SK-N-SH treated with all-trans-retinoic acid at 6 μM for 48 hours (cell line): Measurements from ENCODE around the gene MYH11.

ENCODE experiments used
- ATAC-seq: fragments of 200-7000 bp; cut with Tn5 transposase; 3 replicates; pipeline ENCODE4 v1.9.1; 2020; ENCODE audit warnings: mild to moderate bottlenecking, moderate library complexity
- ARNTL ChIP-seq: fragments of 450-650 bp; formaldehyde crosslinking; IDR thresholded peaks from 2 replicates; pipeline ENCODE4 v1.5.0; 2020; ENCODE audit warnings: low read depth, mild to moderate bottlenecking, moderate library complexity, borderline replicate concordance
- BACH2 ChIP-seq: fragments of 250-450 bp; sonication (Bioruptor Pico); IDR thresholded peaks from 2 replicates; pipeline ENCODE4 v1.9.0; 2021; ENCODE audit warnings: mild to moderate bottlenecking, borderline replicate concordance
- CSDC2 ChIP-seq: fragments of 250-450 bp; sonication (Bioruptor Pico); IDR thresholded peaks from 2 replicates; pipeline ENCODE4 v1.5.0; 2020; ENCODE audit warnings: mild to moderate bottlenecking, moderate library complexity
- ESRRG ChIP-seq: fragments of 250-450 bp; sonication (Bioruptor Pico); IDR thresholded peaks from 2 replicates; pipeline ENCODE4 v1.6.1; 2021; ENCODE audit warnings: mild to moderate bottlenecking
- GLIS3 ChIP-seq: fragments of 250-450 bp; sonication (Bioruptor Pico); IDR thresholded peaks from 2 replicates; pipeline ENCODE4 v1.5.0; 2020; ENCODE audit warnings: mild to moderate bottlenecking, moderate library complexity
- ISL1 ChIP-seq: fragments of 250-450 bp; sonication (Bioruptor Pico); IDR thresholded peaks from 2 replicates; pipeline ENCODE4 v2.1.2; 2022; ENCODE audit warnings: mild to moderate bottlenecking, moderate library complexity
- OSR1 ChIP-seq: fragments of 250-450 bp; sonication (Bioruptor Pico); IDR thresholded peaks from 2 replicates; pipeline ENCODE4 v1.8.0; 2022; ENCODE audit warnings: moderate library complexity, mild to moderate bottlenecking, inconsistent platforms
- PPARA ChIP-seq: fragments of 250-450 bp; sonication (Bioruptor Pico); IDR thresholded peaks from 2 replicates; pipeline ENCODE4 v1.5.0; 2020; ENCODE audit warnings: mild to moderate bottlenecking, borderline replicate concordance
- RARB ChIP-seq: fragments of 250-450 bp; sonication (Bioruptor Pico); IDR thresholded peaks from 2 replicates; pipeline ENCODE4 v1.8.0; 2021; ENCODE audit warnings: mild to moderate bottlenecking, moderate library complexity
- TCF4 ChIP-seq: fragments of 250-450 bp; sonication (Bioruptor Pico); IDR thresholded peaks from 2 replicates; pipeline ENCODE4 v1.8.0; 2021; ENCODE audit warnings: mild to moderate bottlenecking, moderate library complexity, borderline replicate concordance
- TOX ChIP-seq: fragments of 250-450 bp; sonication (Bioruptor Pico); IDR thresholded peaks from 2 replicates; pipeline ENCODE4 v1.8.0; 2021; ENCODE audit warnings: mild to moderate bottlenecking, moderate library complexity, borderline replicate concordance
- ZFP30 ChIP-seq: fragments of 450-650 bp; formaldehyde crosslinking; IDR thresholded peaks from 2 replicates; pipeline ENCODE4 v1.5.0; 2022; ENCODE audit warnings: mild to moderate bottlenecking, moderate library complexity
- ZNF565 ChIP-seq: fragments of 450-650 bp; formaldehyde crosslinking; conservative IDR thresholded peaks from 2 replicates; pipeline ENCODE4 v1.5.0; 2020; ENCODE audit warnings: low read depth, mild to moderate bottlenecking, moderate library complexity
- ZNF70 ChIP-seq: fragments of 450-650 bp; formaldehyde crosslinking; IDR thresholded peaks from 2 replicates; pipeline ENCODE4 v1.5.0; 2020; ENCODE audit warnings: mild to moderate bottlenecking, moderate library complexity
- ZNF8 ChIP-seq: fragments of 450-650 bp; formaldehyde crosslinking; IDR thresholded peaks from 2 replicates; pipeline ENCODE4 v1.5.0; 2020; ENCODE audit warnings: mild to moderate bottlenecking, moderate library complexity
- TF ChIP-seq, protein P1 (sequence below): fragments of 250-450 bp; sonication (Bioruptor Pico); IDR thresholded peaks from 2 replicates; pipeline ENCODE4 v1.5.1; 2021; ENCODE audit warnings: mild to moderate bottlenecking, moderate library complexity
- TF ChIP-seq, protein P2 (sequence below): fragments of 250-450 bp; sonication (Bioruptor Pico); IDR thresholded peaks from 2 replicates; pipeline ENCODE4 v1.8.0; 2020; ENCODE audit warnings: mild to moderate bottlenecking, moderate library complexity, borderline replicate concordance
- TF ChIP-seq, protein P3 (sequence below): fragments of 250-450 bp; sonication (Bioruptor Pico); IDR thresholded peaks from 2 replicates; pipeline ENCODE4 v1.5.0; 2020; ENCODE audit warnings: mild to moderate bottlenecking, moderate library complexity
- TF ChIP-seq, protein P4 (sequence below): fragments of 250-450 bp; sonication (Bioruptor Pico); IDR thresholded peaks from 2 replicates; pipeline ENCODE4 v1.5.1; 2020; ENCODE audit warnings: low read depth, mild to moderate bottlenecking, moderate library complexity

MYH11 gene

DNA sequence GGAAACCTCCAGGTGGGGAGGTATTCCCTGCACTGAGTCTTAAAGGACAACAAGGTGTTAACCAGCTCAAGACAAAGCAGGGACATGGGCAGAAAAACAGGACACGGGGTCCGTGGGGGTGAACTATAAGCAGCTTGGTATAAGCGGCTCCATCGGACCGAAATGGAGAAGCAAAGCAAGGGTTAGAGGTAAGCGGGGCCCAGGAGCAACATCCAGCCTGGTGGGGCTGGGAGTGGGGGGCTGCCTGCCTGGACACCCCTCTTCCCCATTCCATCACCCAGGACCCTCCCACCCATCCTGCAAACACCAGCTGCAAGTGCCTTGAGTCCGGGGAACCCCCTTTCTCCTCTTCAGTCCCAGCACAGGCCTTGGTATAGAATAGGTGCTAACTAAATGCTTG lies 29.5 kb downstream of the MYH11 start:
- ATAC-seq: no peak
- TF ChIP-seq, protein P1, sequence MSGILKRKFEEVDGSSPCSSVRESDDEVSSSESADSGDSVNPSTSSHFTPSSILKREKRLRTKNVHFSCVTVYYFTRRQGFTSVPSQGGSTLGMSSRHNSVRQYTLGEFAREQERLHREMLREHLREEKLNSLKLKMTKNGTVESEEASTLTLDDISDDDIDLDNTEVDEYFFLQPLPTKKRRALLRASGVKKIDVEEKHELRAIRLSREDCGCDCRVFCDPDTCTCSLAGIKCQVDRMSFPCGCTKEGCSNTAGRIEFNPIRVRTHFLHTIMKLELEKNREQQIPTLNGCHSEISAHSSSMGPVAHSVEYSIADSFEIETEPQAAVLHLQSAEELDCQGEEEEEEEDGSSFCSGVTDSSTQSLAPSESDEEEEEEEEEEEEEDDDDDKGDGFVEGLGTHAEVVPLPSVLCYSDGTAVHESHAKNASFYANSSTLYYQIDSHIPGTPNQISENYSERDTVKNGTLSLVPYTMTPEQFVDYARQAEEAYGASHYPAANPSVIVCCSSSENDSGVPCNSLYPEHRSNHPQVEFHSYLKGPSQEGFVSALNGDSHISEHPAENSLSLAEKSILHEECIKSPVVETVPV (CRISPR knock-in tag): no peak
- no peak for TF ChIP-seq ZNF8 (CRISPR knock-in tag)
- TF ChIP-seq, protein P2, sequence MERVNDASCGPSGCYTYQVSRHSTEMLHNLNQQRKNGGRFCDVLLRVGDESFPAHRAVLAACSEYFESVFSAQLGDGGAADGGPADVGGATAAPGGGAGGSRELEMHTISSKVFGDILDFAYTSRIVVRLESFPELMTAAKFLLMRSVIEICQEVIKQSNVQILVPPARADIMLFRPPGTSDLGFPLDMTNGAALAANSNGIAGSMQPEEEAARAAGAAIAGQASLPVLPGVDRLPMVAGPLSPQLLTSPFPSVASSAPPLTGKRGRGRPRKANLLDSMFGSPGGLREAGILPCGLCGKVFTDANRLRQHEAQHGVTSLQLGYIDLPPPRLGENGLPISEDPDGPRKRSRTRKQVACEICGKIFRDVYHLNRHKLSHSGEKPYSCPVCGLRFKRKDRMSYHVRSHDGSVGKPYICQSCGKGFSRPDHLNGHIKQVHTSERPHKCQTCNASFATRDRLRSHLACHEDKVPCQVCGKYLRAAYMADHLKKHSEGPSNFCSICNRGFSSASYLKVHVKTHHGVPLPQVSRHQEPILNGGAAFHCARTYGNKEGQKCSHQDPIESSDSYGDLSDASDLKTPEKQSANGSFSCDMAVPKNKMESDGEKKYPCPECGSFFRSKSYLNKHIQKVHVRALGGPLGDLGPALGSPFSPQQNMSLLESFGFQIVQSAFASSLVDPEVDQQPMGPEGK: no peak
- TF ChIP-seq, protein P3, sequence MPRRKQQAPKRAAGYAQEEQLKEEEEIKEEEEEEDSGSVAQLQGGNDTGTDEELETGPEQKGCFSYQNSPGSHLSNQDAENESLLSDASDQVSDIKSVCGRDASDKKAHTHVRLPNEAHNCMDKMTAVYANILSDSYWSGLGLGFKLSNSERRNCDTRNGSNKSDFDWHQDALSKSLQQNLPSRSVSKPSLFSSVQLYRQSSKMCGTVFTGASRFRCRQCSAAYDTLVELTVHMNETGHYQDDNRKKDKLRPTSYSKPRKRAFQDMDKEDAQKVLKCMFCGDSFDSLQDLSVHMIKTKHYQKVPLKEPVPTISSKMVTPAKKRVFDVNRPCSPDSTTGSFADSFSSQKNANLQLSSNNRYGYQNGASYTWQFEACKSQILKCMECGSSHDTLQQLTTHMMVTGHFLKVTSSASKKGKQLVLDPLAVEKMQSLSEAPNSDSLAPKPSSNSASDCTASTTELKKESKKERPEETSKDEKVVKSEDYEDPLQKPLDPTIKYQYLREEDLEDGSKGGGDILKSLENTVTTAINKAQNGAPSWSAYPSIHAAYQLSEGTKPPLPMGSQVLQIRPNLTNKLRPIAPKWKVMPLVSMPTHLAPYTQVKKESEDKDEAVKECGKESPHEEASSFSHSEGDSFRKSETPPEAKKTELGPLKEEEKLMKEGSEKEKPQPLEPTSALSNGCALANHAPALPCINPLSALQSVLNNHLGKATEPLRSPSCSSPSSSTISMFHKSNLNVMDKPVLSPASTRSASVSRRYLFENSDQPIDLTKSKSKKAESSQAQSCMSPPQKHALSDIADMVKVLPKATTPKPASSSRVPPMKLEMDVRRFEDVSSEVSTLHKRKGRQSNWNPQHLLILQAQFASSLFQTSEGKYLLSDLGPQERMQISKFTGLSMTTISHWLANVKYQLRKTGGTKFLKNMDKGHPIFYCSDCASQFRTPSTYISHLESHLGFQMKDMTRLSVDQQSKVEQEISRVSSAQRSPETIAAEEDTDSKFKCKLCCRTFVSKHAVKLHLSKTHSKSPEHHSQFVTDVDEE (CRISPR knock-in tag): no peak
- TF ChIP-seq PPARA (CRISPR knock-in tag): no peak
- TF ChIP-seq, protein P4, sequence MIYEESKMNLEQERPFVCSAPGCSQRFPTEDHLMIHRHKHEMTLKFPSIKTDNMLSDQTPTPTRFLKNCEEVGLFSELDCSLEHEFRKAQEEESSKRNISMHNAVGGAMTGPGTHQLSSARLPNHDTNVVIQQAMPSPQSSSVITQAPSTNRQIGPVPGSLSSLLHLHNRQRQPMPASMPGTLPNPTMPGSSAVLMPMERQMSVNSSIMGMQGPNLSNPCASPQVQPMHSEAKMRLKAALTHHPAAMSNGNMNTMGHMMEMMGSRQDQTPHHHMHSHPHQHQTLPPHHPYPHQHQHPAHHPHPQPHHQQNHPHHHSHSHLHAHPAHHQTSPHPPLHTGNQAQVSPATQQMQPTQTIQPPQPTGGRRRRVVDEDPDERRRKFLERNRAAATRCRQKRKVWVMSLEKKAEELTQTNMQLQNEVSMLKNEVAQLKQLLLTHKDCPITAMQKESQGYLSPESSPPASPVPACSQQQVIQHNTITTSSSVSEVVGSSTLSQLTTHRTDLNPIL (CRISPR knock-in tag): no peak
- TF ChIP-seq ISL1 (CRISPR knock-in tag): no peak
- no peak for TF ChIP-seq ZNF70 (CRISPR knock-in tag)
- no peak for TF ChIP-seq TOX
- TF ChIP-seq ESRRG (CRISPR knock-in tag): no peak
- no peak for TF ChIP-seq CSDC2 (CRISPR knock-in tag)
- no peak for TF ChIP-seq TCF4
- no peak for TF ChIP-seq OSR1 (CRISPR knock-in tag)

DNA sequence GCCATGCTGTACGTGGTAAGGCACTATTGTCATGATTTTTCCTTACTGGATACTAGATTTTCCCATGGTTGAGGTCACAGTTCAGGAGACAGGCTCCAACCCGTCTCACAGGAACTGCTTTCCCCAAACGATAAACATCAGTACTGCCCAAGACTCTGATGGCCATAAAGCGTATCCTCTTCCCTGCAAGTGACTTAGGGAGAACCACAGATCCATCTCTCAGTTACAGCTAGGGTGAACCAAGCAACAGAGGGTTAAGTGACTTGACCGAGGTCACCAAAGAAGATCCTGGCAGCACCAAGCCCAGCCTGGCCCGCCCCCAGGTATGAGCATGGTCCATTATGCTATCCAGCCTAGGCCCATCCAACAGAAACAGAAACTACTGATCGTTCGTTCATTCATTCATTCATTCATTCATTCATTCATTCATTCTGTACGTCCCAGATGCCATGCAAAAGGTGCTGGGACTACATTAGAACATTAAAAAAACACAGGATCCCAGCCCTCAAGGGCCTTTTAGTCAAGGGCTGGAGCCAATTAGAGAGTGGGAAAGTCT lies 31.0 kb downstream of the MYH11 start:
- ATAC-seq: no peak
- TF ChIP-seq TOX (no peak), ISL1 (CRISPR knock-in tag) (no peak), ZFP30 (CRISPR knock-in tag) (no peak), CSDC2 (CRISPR knock-in tag) (no peak), GLIS3 (CRISPR knock-in tag) (no peak)
- TF ChIP-seq, protein P1 (CRISPR knock-in tag): no peak
- TF ChIP-seq, protein P4 (CRISPR knock-in tag): no peak
- TF ChIP-seq, all 23 proteins: peak for 0

DNA sequence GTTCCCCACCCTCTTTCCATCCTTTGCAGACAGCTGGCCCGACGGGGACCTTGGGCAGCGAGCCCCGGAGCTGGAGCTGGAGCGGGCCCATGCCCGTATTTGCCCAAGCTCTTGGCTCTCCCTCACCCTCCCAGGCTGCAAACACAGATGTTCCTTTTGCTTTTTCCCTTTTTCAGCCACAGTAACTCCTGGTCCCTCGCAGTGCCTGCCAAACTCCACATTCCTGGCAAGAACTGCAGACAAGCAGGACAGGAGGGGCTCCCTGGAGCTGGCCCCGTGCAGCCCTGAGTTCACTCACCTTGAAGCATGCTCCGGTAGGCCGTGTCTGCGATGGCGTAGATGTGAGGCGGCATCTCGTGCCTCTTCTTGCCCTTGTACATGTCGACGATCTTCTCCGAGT lies 33.9 kb downstream of the MYH11 start:
- no peak for ATAC-seq
- TF ChIP-seq, protein P4 (CRISPR knock-in tag): no peak
- TF ChIP-seq BACH2 (no peak), ZNF565 (CRISPR knock-in tag) (no peak), ARNTL (no peak), RARB (CRISPR knock-in tag) (no peak), OSR1 (CRISPR knock-in tag) (no peak), CSDC2 (CRISPR knock-in tag) (no peak)
- TF ChIP-seq, protein P2: no peak
- TF ChIP-seq, protein P1 (CRISPR knock-in tag): no peak
- TF ChIP-seq, all 23 proteins: peak for 0
